ENCODE measurements around the gene FAF2. TPM values are rescaled to one million over a fixed set of nuclear protein-coding genes. Genes with fewer than 3 reads are reported as not detected.
A peak's percentile ranks its signal among the peaks of the same experiment; 100 is the strongest.

Gene FAF2
- total RNA-seq, 1 experiment from 2014 or later: 44.4 TPM

DNA sequence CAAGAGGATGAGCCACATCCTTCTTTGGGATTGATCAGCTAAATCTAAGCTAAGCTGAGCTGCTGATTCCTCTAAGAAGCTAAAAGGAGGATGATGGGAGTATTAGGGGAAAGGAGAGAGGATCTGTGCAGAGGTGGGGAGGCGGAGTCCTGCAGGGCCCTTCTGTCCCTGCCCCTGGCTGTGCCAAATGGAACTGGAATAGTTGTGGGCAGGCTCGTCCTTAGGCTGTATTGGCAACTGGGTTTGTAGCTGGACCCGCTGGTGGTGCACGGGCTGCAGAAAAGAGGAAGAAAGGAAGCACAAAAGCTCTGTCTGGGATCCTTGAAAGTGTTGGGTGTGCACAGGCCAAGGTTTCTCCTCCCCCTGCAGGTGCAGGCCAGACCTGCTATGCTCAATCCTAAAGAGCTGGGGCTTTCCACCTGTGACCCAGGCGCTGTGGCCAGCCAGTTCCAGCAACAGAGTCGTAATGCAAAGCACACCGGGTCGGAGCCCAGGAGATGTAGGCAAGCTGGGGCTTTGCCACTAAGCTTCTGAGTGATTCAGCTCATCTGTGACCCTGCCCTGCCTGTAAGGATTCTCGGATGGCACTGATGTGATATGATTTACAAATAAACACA lies 41.6 kb upstream of the FAF2 start:
- Histone ChIP-seq H3T11ph (ENCODE audit: low read length) (no peak overlapping the region), H4K5ac (ENCODE audit: insufficient read length, low read depth, low read length) (no peak overlapping the region), H3K14ac (ENCODE audit: insufficient read depth, low read length) (no peak overlapping the region), H3K56ac (ENCODE audit: insufficient read length, low read depth, low read length) (no peak overlapping the region), H3K9me3 (ENCODE audit: control insufficient read depth, low read depth, low read length) (no peaks in the 10 kb centered on the region), H2BK20ac (ENCODE audit: low read depth, low read length, poor library complexity, severe bottlenecking) (no peak overlapping the region), H4K8ac (replicated peaks; ENCODE audit: insufficient read length, low read depth, low read length) (no peak overlapping the region), H3K23ac (ENCODE audit: insufficient read length, low read depth, low read length) (no peak overlapping the region), H3K4ac (ENCODE audit: low read depth, low read length) (no peak overlapping the region), H3K27me3 (ENCODE audit: insufficient read depth, low read length) (no peaks in the 10 kb centered on the region), H4K20me1 (ENCODE audit: control insufficient read depth, insufficient read depth, insufficient read length) (no peaks in the 10 kb centered on the region), H2BK12ac (ENCODE audit: insufficient read length, low read depth, low read length) (no peak overlapping the region), H3K79me2 (ENCODE audit: insufficient read depth, low read length) (no peaks in the 10 kb centered on the region), H2AFZ (ENCODE audit: low read length) (no peak overlapping the region), H3K4me1 (ENCODE audit: insufficient read depth, low read length) (no peaks in the 10 kb centered on the region), H3K9ac (ENCODE audit: extremely low read depth, insufficient read length, low read length) (no peak overlapping the region), H2BK120ac (ENCODE audit: low read depth, low read length, poor library complexity, severe bottlenecking) (no peak overlapping the region), H3K27ac (ENCODE audit: insufficient read length, low read depth, low read length) (no peak overlapping the region), H4K91ac (ENCODE audit: insufficient read length, low read depth, low read length) (no peak overlapping the region), H2BK15ac (ENCODE audit: low read depth, low read length) (no peak overlapping the region), H3K23me2 (ENCODE audit: insufficient read length, low read depth, low read length, poor library complexity, severe bottlenecking) (no peaks in the 10 kb centered on the region), H2BK5ac (ENCODE audit: insufficient read length, low read length) (no peak overlapping the region), H3K18ac (ENCODE audit: insufficient read length, low read depth, low read length) (no peak overlapping the region), H3K4me2 (ENCODE audit: insufficient read depth, insufficient read length, low read length) (no peak overlapping the region), H3K79me1 (ENCODE audit: insufficient read depth, low read depth, low read length, poor library complexity, severe bottlenecking) (no peaks in the 10 kb centered on the region), H2AK5ac (ENCODE audit: insufficient read length, low read length) (no peak overlapping the region)
- no CpG with 5 or more reads among the region's 9 CpGs for WGBS (ENCODE audit: extremely low coverage, insufficient read length, low lambda C conversion rate)
- Mint-ChIP-seq H3K9me3 (no peaks in the 10 kb centered on the region), H3K4me3 (no peak overlapping the region), H3K36me3 (ENCODE audit: insufficient read depth in 1 of 3, low read depth in 3 of 3) (peaks cover 0 to 13% (median 5%) of the 10 kb centered on the region in 3 experiments; a peak in 3 of 7 replicates), H3K27ac (peak overlapping the region in 1 of 3 experiments; percentile 84; a peak in 1 of 7 replicates), H3K27me3 (ENCODE audit: low read depth) (no peaks in the 10 kb centered on the region), H3K4me1 (peaks cover 7 to 9% of the 10 kb centered on the region in 2 experiments; a peak in 2 of 4 replicates)
- TF ChIP-seq, protein P1, sequence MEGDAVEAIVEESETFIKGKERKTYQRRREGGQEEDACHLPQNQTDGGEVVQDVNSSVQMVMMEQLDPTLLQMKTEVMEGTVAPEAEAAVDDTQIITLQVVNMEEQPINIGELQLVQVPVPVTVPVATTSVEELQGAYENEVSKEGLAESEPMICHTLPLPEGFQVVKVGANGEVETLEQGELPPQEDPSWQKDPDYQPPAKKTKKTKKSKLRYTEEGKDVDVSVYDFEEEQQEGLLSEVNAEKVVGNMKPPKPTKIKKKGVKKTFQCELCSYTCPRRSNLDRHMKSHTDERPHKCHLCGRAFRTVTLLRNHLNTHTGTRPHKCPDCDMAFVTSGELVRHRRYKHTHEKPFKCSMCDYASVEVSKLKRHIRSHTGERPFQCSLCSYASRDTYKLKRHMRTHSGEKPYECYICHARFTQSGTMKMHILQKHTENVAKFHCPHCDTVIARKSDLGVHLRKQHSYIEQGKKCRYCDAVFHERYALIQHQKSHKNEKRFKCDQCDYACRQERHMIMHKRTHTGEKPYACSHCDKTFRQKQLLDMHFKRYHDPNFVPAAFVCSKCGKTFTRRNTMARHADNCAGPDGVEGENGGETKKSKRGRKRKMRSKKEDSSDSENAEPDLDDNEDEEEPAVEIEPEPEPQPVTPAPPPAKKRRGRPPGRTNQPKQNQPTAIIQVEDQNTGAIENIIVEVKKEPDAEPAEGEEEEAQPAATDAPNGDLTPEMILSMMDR (conservative IDR thresholded peaks at IDR 0.05): no peak
- no peak for DNase-seq

Data from H9 (cell line).